Liver (tissue), 9 donors: ENCODE data around the gene DOCK11. TPM values are rescaled to one million over a fixed set of nuclear protein-coding genes. Genes with fewer than 3 reads are reported as not detected.

ENCODE experiments used
- DNase-seq: peaks from one replicate; pipeline ENCODE4 v3.0.0-alpha.2; 2017; ENCODE audit warnings: low spot score
- H3K27ac ChIP-seq, 2 donors: one replicate each; pipeline ENCODE4 v1.7.0; 2013; ENCODE audit warnings: inconsistent platforms in 2 of 2, low read length in 2 of 2, control low read depth in 1 of 2, low read depth in 1 of 2, mild to moderate bottlenecking in 1 of 2
- H3K27me3 ChIP-seq, 4 donors: one replicate each; pipeline versions ENCODE4 v1.6.1 to v1.7.0; 2013; ENCODE audit warnings: low read length in 3 of 4, inconsistent platforms in 1 of 4, mild to moderate bottlenecking in 1 of 4, moderate library complexity in 1 of 4; ENCODE audit not compliant: control insufficient read depth in 4 of 4, insufficient read depth in 4 of 4
- H3K36me3 ChIP-seq, 4 donors: one replicate each; pipeline versions ENCODE4 v1.6.1 to v1.7.0; 2013; ENCODE audit warnings: low read length in 3 of 4, mild to moderate bottlenecking in 3 of 4, low read depth in 1 of 4, moderate library complexity in 1 of 4; ENCODE audit not compliant: control insufficient read depth in 4 of 4, insufficient read depth in 3 of 4
- H3K4me1 ChIP-seq, 4 donors: one replicate each; pipeline versions ENCODE4 v1.6.1 to v1.7.0; 2013; ENCODE audit warnings: low read length in 3 of 4, mild to moderate bottlenecking in 3 of 4, moderate library complexity in 1 of 4; ENCODE audit not compliant: control insufficient read depth in 4 of 4, insufficient read depth in 4 of 4
- H3K4me3 ChIP-seq, 3 donors: one replicate each; pipeline versions ENCODE4 v1.6.1 to v1.7.0; 2013; ENCODE audit warnings: low read length in 3 of 3, control low read depth in 1 of 3, low read depth in 1 of 3, mild to moderate bottlenecking in 1 of 3
- H3K9ac ChIP-seq, 2 donors: one replicate each; pipeline ENCODE4 v1.7.0; 2013; ENCODE audit warnings: low read length in 2 of 2, mild to moderate bottlenecking in 2 of 2, moderate library complexity in 2 of 2, control low read depth in 1 of 2, low read depth in 1 of 2
- H3K9me3 ChIP-seq, 4 donors: one replicate each; pipeline versions ENCODE4 v1.6.1 to v1.7.0; 2013; ENCODE audit warnings: low read length in 3 of 4; ENCODE audit not compliant: control insufficient read depth in 4 of 4
- ATF3 ChIP-seq: IDR thresholded peaks from 2 replicates; pipeline ENCODE4 v1.6.1; 2016; ENCODE audit warnings: antibody characterized with exemption
- EGR1 ChIP-seq, 2 donors: IDR thresholded peaks; 2 replicates each; pipeline ENCODE4 v1.6.1; 2016 to 2018; ENCODE audit warnings: antibody characterized with exemption in 2 of 2, low read depth in 2 of 2
- FOXA1 ChIP-seq: IDR thresholded peaks from 2 replicates; pipeline ENCODE4 v1.6.1; 2016; ENCODE audit warnings: antibody characterized with exemption
- FOXA2 ChIP-seq: IDR thresholded peaks from 2 replicates; pipeline ENCODE4 v1.6.1; 2016; ENCODE audit warnings: antibody characterized with exemption
- GABPA ChIP-seq, 2 donors: IDR thresholded peaks in 1 of 2; conservative IDR thresholded peaks in 1 of 2; 2 replicates each; pipeline ENCODE4 v1.6.1; 2016; ENCODE audit warnings: antibody characterized with exemption in 2 of 2, mild to moderate bottlenecking in 1 of 2, moderate library complexity in 1 of 2
- HNF4A ChIP-seq, 2 donors: conservative IDR thresholded peaks; 2 replicates each; pipeline ENCODE4 v1.6.1; 2016; ENCODE audit warnings: antibody characterized with exemption in 2 of 2, mild to moderate bottlenecking in 2 of 2
- HNF4G ChIP-seq: IDR thresholded peaks from 2 replicates; pipeline ENCODE4 v1.6.1; 2016; ENCODE audit warnings: antibody characterized with exemption
- JUND ChIP-seq, 2 donors: IDR thresholded peaks; 2 replicates each; pipeline ENCODE4 v1.6.1; 2016; ENCODE audit warnings: antibody characterized with exemption in 2 of 2
- NR2F2 ChIP-seq: IDR thresholded peaks from 2 replicates; pipeline ENCODE4 v1.6.1; 2016; ENCODE audit warnings: antibody characterized with exemption
- RAD21 ChIP-seq, 2 donors: IDR thresholded peaks; 2 replicates each; pipeline ENCODE4 v1.6.1; 2016; ENCODE audit warnings: antibody characterized with exemption in 2 of 2, mild to moderate bottlenecking in 2 of 2
- RXRA ChIP-seq, 2 donors: IDR thresholded peaks; 2 replicates each; pipeline ENCODE4 v1.6.1; 2017 to 2018; ENCODE audit warnings: antibody characterized with exemption in 2 of 2, mild to moderate bottlenecking in 1 of 2
- SP1 ChIP-seq: IDR thresholded peaks from 2 replicates; pipeline ENCODE4 v1.6.1; 2018; ENCODE audit warnings: antibody characterized with exemption, mild to moderate bottlenecking
- TAF1 ChIP-seq: conservative IDR thresholded peaks from 2 replicates; pipeline ENCODE4 v1.6.1; 2016; ENCODE audit warnings: antibody characterized with exemption, mild to moderate bottlenecking
- YY1 ChIP-seq: IDR thresholded peaks from 2 replicates; pipeline ENCODE4 v1.6.1; 2016; ENCODE audit warnings: antibody characterized with exemption, mild to moderate bottlenecking
- WGBS: extraction: QIAGEN DNeasy Blood & Tissue Kit; methylation state at CpG from one replicate; pipeline ENCODE4 v1.1.7; 2013; 5-methylcytosine and 5-hydroxymethylcytosine counted together
- polyA plus RNA-seq, 2 donors: library from polyadenylated mRNA; stranded (reverse) in 1 of 2; unstranded in 1 of 2; fragments of 200-250 nt in 1 of 2; fragments of >200 nt in 1 of 2; fragmentation: Nextera tagmentation in 1 of 2; extraction: Ambion mirVana in 1 of 2; gene quantifications; one replicate each; pipeline versions ENCODE4 v1.2.1 to v1.2.3, GENCODE V29; 2013 to 2015
- total RNA-seq, 2 donors: library from RNA; depleted of rRNA; stranded (reverse); fragments of >200 nt; gene quantifications; one replicate each; pipeline ENCODE4 v1.2.3, GENCODE V29; 2014
- TF ChIP-seq, protein P1 (sequence below): IDR thresholded peaks from 2 replicates; pipeline ENCODE4 v1.6.1; 2016; ENCODE audit warnings: antibody characterized with exemption, mild to moderate bottlenecking
- TF ChIP-seq, protein P2 (sequence below): IDR thresholded peaks from 2 replicates; pipeline ENCODE4 v1.6.1; 2016; ENCODE audit warnings: antibody characterized with exemption
- TF ChIP-seq, protein P3 (sequence below): fragments of 150-350 bp; IDR thresholded peaks from 2 replicates; pipeline ENCODE4 v1.5.1; 2017; ENCODE audit warnings: improper control_type of control experiment, low read depth, low read length; ENCODE audit not compliant: missing input control
- TF ChIP-seq, protein P4 (sequence below): IDR thresholded peaks from 2 replicates; pipeline ENCODE4 v1.6.1; 2016; ENCODE audit warnings: antibody characterized with exemption
- donor health status: healthy.
- donor health status: healthy.
- donor health status: healthy.
- donor health status: healthy.
- donor health status: healthy.

DOCK11 gene
- total and polyA plus RNA-seq, 4 donors, result 1.3 to 9.3 (median 3.7) TPM

- Histone ChIP-seq H3K9ac (no peak overlapping the region), H3K27ac (no peak overlapping the region), H3K4me1 (no peaks in the 10 kb centered on the region), H3K27me3 (no peaks in the 10 kb centered on the region), H3K4me3 (no peak overlapping the region), H3K9me3 (no peaks in the 10 kb centered on the region), H3K36me3 (no peaks in the 10 kb centered on the region)
- WGBS, result 90% methylated on average over 6 of the region's 6 CpGs
- TF ChIP-seq NR2F2 (no peak), HNF4G (no peak), FOXA2 (no peak), ATF3 (no peak), JUND (IDR thresholded peaks at IDR 0.05) (no peak), FOXA1 (no peak), RXRA (IDR thresholded peaks at IDR 0.05) (no peak), RAD21 (IDR thresholded peaks at IDR 0.05) (no peak), HNF4A (conservative IDR thresholded peaks at IDR 0.05) (no peak), EGR1 (IDR thresholded peaks at IDR 0.05; ENCODE audit: low read depth in 2 of 2) (no peak), SP1 (no peak), TAF1 (no peak), YY1 (no peak), GABPA (IDR thresholded peaks at IDR 0.05 in 1 of 2, conservative IDR thresholded peaks at IDR 0.05 in 1 of 2) (no peak)
- TF ChIP-seq, protein P1, sequence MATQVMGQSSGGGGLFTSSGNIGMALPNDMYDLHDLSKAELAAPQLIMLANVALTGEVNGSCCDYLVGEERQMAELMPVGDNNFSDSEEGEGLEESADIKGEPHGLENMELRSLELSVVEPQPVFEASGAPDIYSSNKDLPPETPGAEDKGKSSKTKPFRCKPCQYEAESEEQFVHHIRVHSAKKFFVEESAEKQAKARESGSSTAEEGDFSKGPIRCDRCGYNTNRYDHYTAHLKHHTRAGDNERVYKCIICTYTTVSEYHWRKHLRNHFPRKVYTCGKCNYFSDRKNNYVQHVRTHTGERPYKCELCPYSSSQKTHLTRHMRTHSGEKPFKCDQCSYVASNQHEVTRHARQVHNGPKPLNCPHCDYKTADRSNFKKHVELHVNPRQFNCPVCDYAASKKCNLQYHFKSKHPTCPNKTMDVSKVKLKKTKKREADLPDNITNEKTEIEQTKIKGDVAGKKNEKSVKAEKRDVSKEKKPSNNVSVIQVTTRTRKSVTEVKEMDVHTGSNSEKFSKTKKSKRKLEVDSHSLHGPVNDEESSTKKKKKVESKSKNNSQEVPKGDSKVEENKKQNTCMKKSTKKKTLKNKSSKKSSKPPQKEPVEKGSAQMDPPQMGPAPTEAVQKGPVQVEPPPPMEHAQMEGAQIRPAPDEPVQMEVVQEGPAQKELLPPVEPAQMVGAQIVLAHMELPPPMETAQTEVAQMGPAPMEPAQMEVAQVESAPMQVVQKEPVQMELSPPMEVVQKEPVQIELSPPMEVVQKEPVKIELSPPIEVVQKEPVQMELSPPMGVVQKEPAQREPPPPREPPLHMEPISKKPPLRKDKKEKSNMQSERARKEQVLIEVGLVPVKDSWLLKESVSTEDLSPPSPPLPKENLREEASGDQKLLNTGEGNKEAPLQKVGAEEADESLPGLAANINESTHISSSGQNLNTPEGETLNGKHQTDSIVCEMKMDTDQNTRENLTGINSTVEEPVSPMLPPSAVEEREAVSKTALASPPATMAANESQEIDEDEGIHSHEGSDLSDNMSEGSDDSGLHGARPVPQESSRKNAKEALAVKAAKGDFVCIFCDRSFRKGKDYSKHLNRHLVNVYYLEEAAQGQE, result no peak
- TF ChIP-seq, protein P2, sequence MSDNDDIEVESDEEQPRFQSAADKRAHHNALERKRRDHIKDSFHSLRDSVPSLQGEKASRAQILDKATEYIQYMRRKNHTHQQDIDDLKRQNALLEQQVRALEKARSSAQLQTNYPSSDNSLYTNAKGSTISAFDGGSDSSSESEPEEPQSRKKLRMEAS, result no peak
- TF ChIP-seq, protein P3, sequence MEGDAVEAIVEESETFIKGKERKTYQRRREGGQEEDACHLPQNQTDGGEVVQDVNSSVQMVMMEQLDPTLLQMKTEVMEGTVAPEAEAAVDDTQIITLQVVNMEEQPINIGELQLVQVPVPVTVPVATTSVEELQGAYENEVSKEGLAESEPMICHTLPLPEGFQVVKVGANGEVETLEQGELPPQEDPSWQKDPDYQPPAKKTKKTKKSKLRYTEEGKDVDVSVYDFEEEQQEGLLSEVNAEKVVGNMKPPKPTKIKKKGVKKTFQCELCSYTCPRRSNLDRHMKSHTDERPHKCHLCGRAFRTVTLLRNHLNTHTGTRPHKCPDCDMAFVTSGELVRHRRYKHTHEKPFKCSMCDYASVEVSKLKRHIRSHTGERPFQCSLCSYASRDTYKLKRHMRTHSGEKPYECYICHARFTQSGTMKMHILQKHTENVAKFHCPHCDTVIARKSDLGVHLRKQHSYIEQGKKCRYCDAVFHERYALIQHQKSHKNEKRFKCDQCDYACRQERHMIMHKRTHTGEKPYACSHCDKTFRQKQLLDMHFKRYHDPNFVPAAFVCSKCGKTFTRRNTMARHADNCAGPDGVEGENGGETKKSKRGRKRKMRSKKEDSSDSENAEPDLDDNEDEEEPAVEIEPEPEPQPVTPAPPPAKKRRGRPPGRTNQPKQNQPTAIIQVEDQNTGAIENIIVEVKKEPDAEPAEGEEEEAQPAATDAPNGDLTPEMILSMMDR, result no peak
- TF ChIP-seq, protein P4, sequence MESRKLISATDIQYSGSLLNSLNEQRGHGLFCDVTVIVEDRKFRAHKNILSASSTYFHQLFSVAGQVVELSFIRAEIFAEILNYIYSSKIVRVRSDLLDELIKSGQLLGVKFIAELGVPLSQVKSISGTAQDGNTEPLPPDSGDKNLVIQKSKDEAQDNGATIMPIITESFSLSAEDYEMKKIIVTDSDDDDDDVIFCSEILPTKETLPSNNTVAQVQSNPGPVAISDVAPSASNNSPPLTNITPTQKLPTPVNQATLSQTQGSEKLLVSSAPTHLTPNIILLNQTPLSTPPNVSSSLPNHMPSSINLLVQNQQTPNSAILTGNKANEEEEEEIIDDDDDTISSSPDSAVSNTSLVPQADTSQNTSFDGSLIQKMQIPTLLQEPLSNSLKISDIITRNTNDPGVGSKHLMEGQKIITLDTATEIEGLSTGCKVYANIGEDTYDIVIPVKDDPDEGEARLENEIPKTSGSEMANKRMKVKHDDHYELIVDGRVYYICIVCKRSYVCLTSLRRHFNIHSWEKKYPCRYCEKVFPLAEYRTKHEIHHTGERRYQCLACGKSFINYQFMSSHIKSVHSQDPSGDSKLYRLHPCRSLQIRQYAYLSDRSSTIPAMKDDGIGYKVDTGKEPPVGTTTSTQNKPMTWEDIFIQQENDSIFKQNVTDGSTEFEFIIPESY, result no peak
- no peak for DNase-seq
These were observed 137.9 kb downstream of the DOCK11 start for GRCh38 chrX:118633530-118633929.
